Heart left ventricle (tissue), 16 donors: ENCODE measurements around the gene EPB41. TPM values are rescaled to one million over a fixed set of nuclear protein-coding genes. Genes with fewer than 3 reads are reported as not detected.

Experiments used
- ATAC-seq, 4 donors: fragments of 200-7000 bp; cut with Tn5 transposase; one replicate each; pipeline ENCODE4 v1.9.1; 2020 to 2022; ENCODE audit warnings: moderate library complexity in 4 of 4, mild to moderate bottlenecking in 3 of 4, moderate number of reproducible peaks in 1 of 4
- DNase-seq, 5 donors: peaks; one replicate each; pipeline ENCODE4 v3.0.0-alpha.2; 2020
- H3K27ac ChIP-seq, 12 donors: fragments of 200-600 bp; sonication (generic) in 4 of 12; one replicate each; pipeline versions ENCODE4 v1.5.0 to v1.8.0; 2016 to 2022; ENCODE audit warnings: mild to moderate bottlenecking in 2 of 12
- H3K27me3 ChIP-seq, 9 donors: fragments of 200-600 bp; sonication (generic) in 2 of 9; one replicate each; pipeline versions ENCODE4 v1.5.1 to v1.8.0; 2016 to 2022; ENCODE audit warnings: mild to moderate bottlenecking in 3 of 9
- H3K36me3 ChIP-seq, 9 donors: fragments of 200-600 bp; sonication (generic) in 2 of 9; one replicate each; pipeline versions ENCODE4 v1.5.0 to v1.8.0; 2018 to 2022; ENCODE audit warnings: mild to moderate bottlenecking in 2 of 9
- H3K4me1 ChIP-seq, 12 donors: fragments of 200-600 bp; sonication (generic) in 4 of 12; one replicate each; pipeline versions ENCODE4 v1.5.0 to v1.8.0; 2016 to 2022; ENCODE audit warnings: mild to moderate bottlenecking in 3 of 12
- H3K4me3 ChIP-seq, 12 donors: fragments of 200-600 bp; sonication (generic) in 4 of 12; one replicate each; pipeline versions ENCODE4 v1.5.0 to v1.8.0; 2017 to 2022; ENCODE audit warnings: mild to moderate bottlenecking in 9 of 12, moderate library complexity in 4 of 12
- H3K9me3 ChIP-seq, 12 donors: fragments of 200-600 bp; sonication (generic) in 4 of 12; one replicate each; pipeline versions ENCODE4 v1.5.0 to v1.8.0; 2016 to 2022; ENCODE audit warnings: mild to moderate bottlenecking in 1 of 12
- CTCF ChIP-seq, 12 donors: fragments of 200-600 bp; sonication (generic) in 4 of 12; IDR thresholded peaks; one replicate each; pipeline versions ENCODE4 v1.5.0 to v1.8.0; 2018 to 2022; ENCODE audit warnings: antibody characterized with exemption in 12 of 12, mild to moderate bottlenecking in 5 of 12
- POLR2A ChIP-seq, 2 donors: fragments of 450-650 bp; IDR thresholded peaks; one replicate each; pipeline ENCODE4 v1.6.1; 2017; ENCODE audit warnings: antibody characterized with exemption in 2 of 2, mild to moderate bottlenecking in 2 of 2, moderate library complexity in 2 of 2
- WGBS, 4 donors: extraction: QIAGEN DNeasy Blood & Tissue Kit in 2 of 4; methylation state at CpG; one replicate each; pipeline versions ENCODE4 v1.1.5 to v1.1.7; 2013 to 2018; 5-methylcytosine and 5-hydroxymethylcytosine counted together
- intact Hi-C, 10 donors: fragments of 100-400 bp; cut with DNase I; formaldehyde crosslinking; loops; one replicate each; pipeline versions ENCODE4 v1.11.1 to v1.14.2; 2022
- polyA plus RNA-seq, 2 donors: library from polyadenylated mRNA; stranded (reverse); fragments of 200-250 nt; gene quantifications; one replicate each; pipeline ENCODE4 v1.2.3, GENCODE V29; 2013
- total RNA-seq, 9 donors: library from RNA; depleted of rRNA in 2 of 9; stranded (reverse); fragments of >200 nt in 2 of 9; fragmentation: NEBNext Ultra II Directional in 3 of 9; extraction: Animal tissue kit (Norgen Biotek cat#: 25700) in 3 of 9; gene quantifications; one replicate each; pipeline versions ENCODE4 v1.1.0 to v1.2.4, GENCODE V29; 2016 to 2023
- donor health status: ischemic (EF 13 %, LVEDD 7.1; RV severe dilation, severe dysfunction).
- donor health status: healthy with polysubstance abuse.
- donor health status: DM: no; HTN: yes; CAD: no.
- donor health status: DM: no; HTN: no; CAD: no.
- donor health status: ischemic (EF 25% LVEDD 6.9; RV normal size, moderate dysfunction).
- donor health status: ischemic (EF 25% LVEDD 5.7; RV mildly dilated, moderate dysfunction).
- donor health status: healthy.
- donor health status: DM: yes; HTN: yes; CAD: no.
- donor health status: ischemic (EF 35%, LVEDD 5.7; RV mildly dilated, moderate dysfunction).
- donor health status: nonischemic (EF 11% LVEDD 7.7; RV severe dilation, severe dysfunction).
- donor health status: DM: yes; HTN: yes; CAD: no.
- donor health status: PGD.
- donor health status: ischemic (EF 29% LVEDD 5.4; RV normal size, mild dysfunction).
- donor health status: nonischemic (EF 23%, LVEDD 6.1; RV moderate dilation, normal function).

EPB41 gene
- total and polyA plus RNA-seq, 11 donors: 7.8 to 34.4 (median 20.1) TPM

- Histone ChIP-seq H3K4me3 (no peak overlapping the region), H3K27me3 (no peaks in the 10 kb centered on the region), H3K4me1 (no peaks in the 10 kb centered on the region), H3K36me3 (peaks cover 0 to 75% (median 26%) of the 10 kb centered on the region in 9 donors), H3K9me3 (no peaks in the 10 kb centered on the region), H3K27ac (no peak overlapping the region)
- ATAC-seq: no peak
- 76 to 93% (median 85%) methylated on average over 1 of the region's 1 CpG for WGBS, 4 donors
- TF ChIP-seq POLR2A (IDR thresholded peaks at IDR 0.05) (no peak), CTCF (IDR thresholded peaks at IDR 0.05) (no peak)
- intact Hi-C loops: no loop called here
- DNase-seq: no peak
Observed at GRCh38 chr1:29114654-29115053, 200.3 kb downstream of the EPB41 start.

- Histone ChIP-seq H3K4me3 (no peak overlapping the region), H3K4me1 (peaks cover 0 to 12% (median 6%) of the 10 kb centered on the region in 12 donors), H3K9me3 (no peaks in the 10 kb centered on the region), H3K27me3 (peaks cover 0 to 17% (median 7%) of the 10 kb centered on the region in 9 donors), H3K36me3 (peaks cover 0 to 50% (median 13%) of the 10 kb centered on the region in 9 donors), H3K27ac (peak overlapping the region in 1 of 12 donors; percentile 53)
- ATAC-seq (no peak), DNase-seq (no peak)
- intact Hi-C loops: no loop called here
- TF ChIP-seq POLR2A (IDR thresholded peaks at IDR 0.05) (no peak), CTCF (IDR thresholded peaks at IDR 0.05) (peak in 2 of 12 donors; percentile 5 to 32)
- 72 to 84% (median 83%) methylated on average over 2 of the region's 2 CpGs for WGBS, 4 donors
Observed at GRCh38 chr1:29117381-29117780, 203.0 kb downstream of the EPB41 start.

GRCh38 chr1:29119121-29119929, 205.0 kb downstream of the EPB41 start:
- Histone ChIP-seq H3K4me3 (no peak overlapping the region), H3K36me3 (peaks cover 0 to 37% (median 9%) of the 10 kb centered on the region in 9 donors), H3K9me3 (no peaks in the 10 kb centered on the region), H3K4me1 (peaks cover 0 to 31% (median 12%) of the 10 kb centered on the region in 12 donors), H3K27ac (peak overlapping the region in 1 of 12 donors; percentile 99), H3K27me3 (peaks cover 0 to 37% (median 15%) of the 10 kb centered on the region in 9 donors)
- no peak for ATAC-seq
- TF ChIP-seq CTCF (IDR thresholded peaks at IDR 0.05): no peak
- TF ChIP-seq POLR2A (IDR thresholded peaks at IDR 0.05): no peak
- 82 to 91% (median 89%) methylated on average over 12 of the region's 12 CpGs for WGBS, 4 donors
- no peak for DNase-seq
- intact Hi-C loops: no loop called here

- DNase-seq (no peak), ATAC-seq (no peak)
- H3K9me3 ChIP-seq: no peaks in the 10 kb centered on the region
- no peak overlapping the region for H3K4me3 ChIP-seq
- H3K27ac ChIP-seq: peak overlapping the region in 1 of 12 donors; percentile 99
- H3K4me1 ChIP-seq: peaks cover 0 to 40% (median 17%) of the 10 kb centered on the region in 12 donors
- intact Hi-C loops: loop anchor here in 6 of 10 donors (5.0 to 10.0 kb wide), 6 partner anchors 54 to 346 kb away; partner anchors contain the start of gene SRSF4 (in 2 of the 6)
- TF ChIP-seq CTCF (IDR thresholded peaks at IDR 0.05): no peak
- no peak for TF ChIP-seq POLR2A (IDR thresholded peaks at IDR 0.05)
- peaks cover 0 to 45% (median 18%) of the 10 kb centered on the region in 9 donors for H3K27me3 ChIP-seq
- peaks cover 0 to 30% (median 9%) of the 10 kb centered on the region in 9 donors for H3K36me3 ChIP-seq
- 92 to 97% (median 95%) methylated on average over 3 to 6 of the region's 6 CpGs for WGBS, 4 donors
Observed at GRCh38 chr1:29120367-29120766, 206.0 kb downstream of the EPB41 start.
